Lower leg skin (tissue), 3 donors: ENCODE results near the gene ID2.

Experiments used
- POLR2A ChIP-seq, 2 donors: fragments of 450-650 bp; IDR thresholded peaks; one replicate each; pipeline ENCODE4 v1.6.1; 2016 to 2017; ENCODE audit warnings: antibody characterized with exemption in 2 of 2, mild to moderate bottlenecking in 1 of 2, moderate library complexity in 1 of 2
- TF ChIP-seq, protein P1 (sequence below), 3 donors: fragments of 450-650 bp; IDR thresholded peaks; one replicate each; pipeline ENCODE4 v1.5.1; 2016; ENCODE audit warnings: antibody characterized with exemption in 3 of 3, mild to moderate bottlenecking in 3 of 3, moderate library complexity in 2 of 3

DNA sequence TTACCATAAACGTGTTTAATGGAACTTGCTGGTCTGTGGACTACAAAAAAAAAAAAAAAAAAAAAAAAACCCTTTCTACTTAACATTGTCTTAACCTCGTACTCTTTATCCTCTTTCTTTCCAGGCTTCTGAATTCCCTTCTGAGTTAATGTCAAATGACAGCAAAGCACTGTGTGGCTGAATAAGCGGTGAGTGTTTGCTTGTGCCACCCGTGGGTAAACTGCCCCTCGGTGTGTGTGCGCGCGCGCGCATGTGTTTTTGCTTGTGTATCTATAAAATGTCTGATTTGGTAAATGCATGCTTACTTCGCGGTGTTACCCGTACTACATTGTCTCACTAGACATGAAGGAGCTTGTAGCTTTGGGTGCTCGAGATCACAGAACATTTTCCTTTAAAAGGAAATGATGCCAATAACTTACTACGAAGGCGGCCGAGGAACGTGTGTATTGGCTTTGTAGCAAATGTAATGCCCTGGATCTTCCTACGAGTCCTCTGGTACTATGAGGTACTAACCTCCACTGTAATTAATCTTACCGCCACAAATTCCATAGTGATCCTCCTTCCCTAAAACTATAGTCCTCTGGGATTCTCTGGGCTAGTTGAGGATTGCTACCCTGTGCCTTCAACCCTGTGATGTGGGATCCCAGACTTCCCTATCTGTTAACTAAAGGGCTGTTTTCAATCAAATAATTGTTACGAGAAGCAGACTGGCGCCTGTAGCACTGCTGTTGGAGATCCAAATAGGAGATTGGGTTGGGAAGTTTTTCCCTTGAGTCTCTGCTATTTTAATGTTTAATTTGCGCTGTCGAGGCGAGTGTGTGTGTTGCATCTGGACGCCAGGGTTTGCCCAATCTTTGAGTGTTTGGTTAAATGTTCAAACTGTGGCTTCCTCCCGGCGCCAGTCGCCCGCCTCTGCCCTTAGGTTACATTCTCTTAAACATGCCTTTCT, 1.1 kb downstream of the ID2 start:
- TF ChIP-seq, protein P1, sequence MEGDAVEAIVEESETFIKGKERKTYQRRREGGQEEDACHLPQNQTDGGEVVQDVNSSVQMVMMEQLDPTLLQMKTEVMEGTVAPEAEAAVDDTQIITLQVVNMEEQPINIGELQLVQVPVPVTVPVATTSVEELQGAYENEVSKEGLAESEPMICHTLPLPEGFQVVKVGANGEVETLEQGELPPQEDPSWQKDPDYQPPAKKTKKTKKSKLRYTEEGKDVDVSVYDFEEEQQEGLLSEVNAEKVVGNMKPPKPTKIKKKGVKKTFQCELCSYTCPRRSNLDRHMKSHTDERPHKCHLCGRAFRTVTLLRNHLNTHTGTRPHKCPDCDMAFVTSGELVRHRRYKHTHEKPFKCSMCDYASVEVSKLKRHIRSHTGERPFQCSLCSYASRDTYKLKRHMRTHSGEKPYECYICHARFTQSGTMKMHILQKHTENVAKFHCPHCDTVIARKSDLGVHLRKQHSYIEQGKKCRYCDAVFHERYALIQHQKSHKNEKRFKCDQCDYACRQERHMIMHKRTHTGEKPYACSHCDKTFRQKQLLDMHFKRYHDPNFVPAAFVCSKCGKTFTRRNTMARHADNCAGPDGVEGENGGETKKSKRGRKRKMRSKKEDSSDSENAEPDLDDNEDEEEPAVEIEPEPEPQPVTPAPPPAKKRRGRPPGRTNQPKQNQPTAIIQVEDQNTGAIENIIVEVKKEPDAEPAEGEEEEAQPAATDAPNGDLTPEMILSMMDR (IDR thresholded peaks at IDR 0.05): no peak
- TF ChIP-seq POLR2A (IDR thresholded peaks at IDR 0.05): no peak
